Activated CD4-positive, alpha-beta T cell treated with anti-CD3 and anti-CD28 coated beads, Interleukin-2, amount 50 U/mL, for 4 hours (primary cell): ENCODE results near the gene IRX2.

Source experiments
- DNase-seq, 2 experiments: peaks; one replicate each; pipeline ENCODE4 v3.0.0-alpha.2; 2020

IRX2 gene

GRCh38 chr5:2755681-2756171 is 4.2 kb upstream of the IRX2 start:
- no peak for DNase-seq

GRCh38 chr5:2755076-2755680 is 3.7 kb upstream of the IRX2 start:
- no peak for DNase-seq

- no peak for DNase-seq
Observed at GRCh38 chr5:2754581-2755075, 3.2 kb upstream of the IRX2 start.

- no peak for DNase-seq
Observed at GRCh38 chr5:2753452-2754420, 2.3 kb upstream of the IRX2 start.

GRCh38 chr5:2752821-2753439 is 1.5 kb upstream of the IRX2 start:
- DNase-seq, result no peak

GRCh38 chr5:2752059-2752820 is 763 bp upstream of the IRX2 start:
- no peak for DNase-seq

- DNase-seq, result no peak
Observed at GRCh38 chr5:2750758-2751464, 566 bp downstream of the IRX2 start.

- no peak for DNase-seq
Observed at GRCh38 chr5:2750026-2750757, 1.3 kb downstream of the IRX2 start.

- DNase-seq, result no peak
Observed at GRCh38 chr5:2749514-2750025, 1.9 kb downstream of the IRX2 start.

- no peak for DNase-seq
Observed at GRCh38 chr5:2748861-2749513, 2.5 kb downstream of the IRX2 start.

GRCh38 chr5:2748179-2748860 is 3.2 kb downstream of the IRX2 start:
- no peak for DNase-seq

GRCh38 chr5:2747363-2748162 is 3.9 kb downstream of the IRX2 start:
- no peak for DNase-seq

- DNase-seq, result no peak
Observed at GRCh38 chr5:2746561-2747032, 4.9 kb downstream of the IRX2 start.

- no peak for DNase-seq
Observed at GRCh38 chr5:2744485-2744884, 7.0 kb downstream of the IRX2 start.

- no peak for DNase-seq
Observed at GRCh38 chr5:2742921-2743679, 8.4 kb downstream of the IRX2 start.

GRCh38 chr5:2741956-2742355 is 9.5 kb downstream of the IRX2 start:
- no peak for DNase-seq

GRCh38 chr5:2740876-2741555 is 10.5 kb downstream of the IRX2 start:
- DNase-seq, result no peak
